Activated naive CD4-positive, alpha-beta T cell treated with anti-CD3 and anti-CD28 coated beads, Interleukin-2, amount 10 ng/mL, durations not matched to agents 7 days and 5 days (primary cell): ENCODE results near the gene NEK7.
"Not testable (repeated sequence)": the region's sequence is repeated elsewhere in the genome, so short reads cannot be mapped to it uniquely, and the experiment has no call there.

ENCODE experiments used
- CTCF ChIA-PET: fragments of 350-600 bp; sonication (Branson Sonifier 250); formaldehyde crosslinking; loops from one replicate; lab custom pipeline; 2021; ENCODE audit warnings: antibody characterized with exemption; lab: Charles Lee
- DNase-seq: peaks from one replicate; pipeline ENCODE4 v3.0.0-alpha.2; 2020
- H3K27ac Mint-ChIP-seq: one replicate; pipeline ENCODE4 v1.8.0; 2021; ENCODE audit warnings: mild to moderate bottlenecking, moderate library complexity, mixed read lengths
- H3K27me3 Mint-ChIP-seq: one replicate; pipeline ENCODE4 v1.8.0; 2021; ENCODE audit warnings: mild to moderate bottlenecking, mixed read lengths
- H3K36me3 Mint-ChIP-seq: one replicate; pipeline ENCODE4 v1.8.0; 2021; ENCODE audit warnings: mixed read lengths
- H3K4me1 Mint-ChIP-seq: one replicate; pipeline ENCODE4 v1.8.0; 2021; ENCODE audit warnings: mixed read lengths
- H3K4me3 Mint-ChIP-seq: one replicate; pipeline ENCODE4 v1.8.0; 2021; ENCODE audit warnings: mild to moderate bottlenecking, moderate library complexity, mixed read lengths
- H3K9me3 Mint-ChIP-seq: one replicate; pipeline ENCODE4 v1.8.0; 2021; ENCODE audit warnings: mixed read lengths

NEK7 gene

GRCh38 chr1:198187973-198188588 lies 31.3 kb downstream of the NEK7 start:
- no peaks in the 10 kb centered on the region for H3K27me3 Mint-ChIP-seq
- H3K4me1 Mint-ChIP-seq = peaks cover 52% of the 10 kb centered on the region
- peak overlapping the region; percentile 79 for H3K27ac Mint-ChIP-seq
- peak; percentile 24 for DNase-seq
- CTCF ChIA-PET = interaction anchor here (0.6 to 1.6 kb wide), 2 partner anchors 29 to 116 kb away, joined by 3 to 4 read pairs; no protein-coding TSS in a partner anchor
- H3K9me3 Mint-ChIP-seq = no peaks in the 10 kb centered on the region
- peaks cover 2% of the 10 kb centered on the region for H3K36me3 Mint-ChIP-seq
- peak overlapping the region; percentile 1 for H3K4me3 Mint-ChIP-seq

DNA sequence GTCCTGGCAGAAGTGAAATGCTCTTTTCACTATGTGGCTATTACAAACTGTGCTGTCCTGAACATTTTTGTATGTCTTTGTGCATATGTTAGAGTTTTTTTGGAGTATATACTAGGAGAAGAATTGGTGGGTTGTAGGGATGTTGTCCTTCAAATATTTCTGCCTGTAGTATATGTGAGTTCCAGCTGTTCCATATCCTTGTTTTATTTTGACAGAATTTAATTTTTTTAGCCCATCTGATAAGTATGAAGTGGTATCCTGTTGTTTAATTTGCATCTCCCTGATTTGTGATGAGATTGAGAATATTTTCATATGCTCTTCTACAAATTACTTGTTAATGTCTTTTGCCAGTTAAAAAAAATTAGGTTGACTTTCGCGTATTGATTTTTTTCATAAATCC lies 34.3 kb downstream of the NEK7 start:
- Mint-ChIP-seq H3K9me3 (no peaks in the 10 kb centered on the region), H3K36me3 (peaks cover 7% of the 10 kb centered on the region), H3K27me3 (no peaks in the 10 kb centered on the region), H3K4me3 (no peak overlapping the region), H3K27ac (no peak overlapping the region), H3K4me1 (peaks cover 46% of the 10 kb centered on the region)
- CTCF ChIA-PET = no interaction called here
- DNase-seq = no peak

DNA sequence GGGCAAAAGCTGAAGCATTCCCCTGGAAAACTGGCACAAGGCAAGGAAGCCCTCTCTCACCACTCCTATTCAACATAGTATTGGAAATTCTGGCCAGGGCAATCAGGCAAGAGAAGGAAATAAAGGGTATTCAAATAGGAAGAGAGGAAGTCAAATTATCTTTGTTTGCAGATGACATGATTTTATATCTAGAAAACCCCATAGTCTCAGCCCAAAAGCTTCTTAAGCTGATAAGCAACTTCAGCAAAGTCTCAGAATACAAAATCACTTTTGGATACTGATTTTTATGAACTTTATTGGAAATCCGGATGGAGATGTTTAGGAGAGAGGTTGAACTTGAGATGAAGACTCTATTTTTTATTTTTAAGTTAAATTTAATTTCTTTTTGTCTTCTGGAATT lies 37.1 kb downstream of the NEK7 start:
- CTCF ChIA-PET, H3K4me3 Mint-ChIP-seq, H3K27me3 Mint-ChIP-seq, DNase-seq, H3K9me3 Mint-ChIP-seq, H3K36me3 Mint-ChIP-seq, H3K27ac Mint-ChIP-seq: not testable (repeated sequence)
- H3K4me1 Mint-ChIP-seq = peaks cover 24% of the 10 kb centered on the region

DNA sequence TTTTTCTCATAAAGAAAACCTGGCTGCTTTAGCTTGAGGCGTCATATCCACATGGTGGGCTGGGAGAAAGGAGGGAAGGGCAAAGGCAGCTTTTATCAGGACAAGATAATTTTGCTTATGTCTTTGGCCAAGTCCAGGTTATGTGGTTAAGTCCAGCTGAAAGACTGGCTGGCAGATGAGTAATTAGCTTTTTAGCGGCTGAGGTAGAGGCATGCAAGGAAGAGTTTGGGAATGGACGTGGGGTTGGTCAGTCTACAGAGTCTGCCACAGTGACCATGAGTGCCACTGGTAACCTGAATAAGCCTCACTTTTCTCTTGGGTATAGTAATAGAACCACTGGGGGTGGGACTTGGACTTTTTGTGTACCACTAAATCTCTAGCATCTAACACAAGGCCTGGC lies 39.8 kb downstream of the NEK7 start:
- peaks cover 7% of the 10 kb centered on the region for H3K36me3 Mint-ChIP-seq
- no peaks in the 10 kb centered on the region for H3K27me3 Mint-ChIP-seq
- CTCF ChIA-PET = interaction anchor here (0.8 to 0.9 kb wide), 2 partner anchors 11 to 17 kb away, joined by 3 read pairs; no protein-coding TSS in a partner anchor
- H3K4me1 Mint-ChIP-seq = peaks cover 25% of the 10 kb centered on the region
- no peak overlapping the region for H3K4me3 Mint-ChIP-seq
- H3K27ac Mint-ChIP-seq = no peak overlapping the region
- DNase-seq = no peak
- H3K9me3 Mint-ChIP-seq = no peaks in the 10 kb centered on the region

- Mint-ChIP-seq H3K4me1 (peaks cover 29% of the 10 kb centered on the region), H3K9me3 (no peaks in the 10 kb centered on the region), H3K27ac (no peak overlapping the region), H3K4me3 (no peak overlapping the region), H3K27me3 (no peaks in the 10 kb centered on the region), H3K36me3 (peaks cover 8% of the 10 kb centered on the region)
- DNase-seq = no peak
- CTCF ChIA-PET = interaction anchor here (0.9 kb wide), 1 partner anchor 16 kb away, joined by 3 read pairs; no protein-coding TSS in a partner anchor
Observed at GRCh38 chr1:198197285-198197684, 40.5 kb downstream of the NEK7 start.

GRCh38 chr1:198199105-198199504 lies 42.3 kb downstream of the NEK7 start:
- no peak for DNase-seq

GRCh38 chr1:198201956-198202784 lies 45.4 kb downstream of the NEK7 start:
- no peak for DNase-seq
- H3K27me3 Mint-ChIP-seq = no peaks in the 10 kb centered on the region

More at GRCh38 chr1:198199105-198199504, 42.3 kb downstream of the NEK7 start:
- Mint-ChIP-seq H3K4me3 (no peak overlapping the region), H3K9me3 (no peaks in the 10 kb centered on the region), H3K36me3 (peaks cover 7% of the 10 kb centered on the region), H3K4me1 (peaks cover 23% of the 10 kb centered on the region), H3K27ac (no peak overlapping the region), H3K27me3 (no peaks in the 10 kb centered on the region)
- CTCF ChIA-PET = interaction anchor here (1.2 kb wide), 2 partner anchors 11 to 43 kb away, joined by 3 read pairs; no protein-coding TSS in a partner anchor

GRCh38 chr1:198203434-198203833 lies 46.6 kb downstream of the NEK7 start:
- Mint-ChIP-seq H3K27me3 (no peaks in the 10 kb centered on the region), H3K4me1 (peaks cover 23% of the 10 kb centered on the region), H3K27ac (no peak overlapping the region), H3K9me3 (no peaks in the 10 kb centered on the region), H3K36me3 (peaks cover 5% of the 10 kb centered on the region), H3K4me3 (no peak overlapping the region)
- DNase-seq = no peak
- CTCF ChIA-PET = no interaction called here

More at GRCh38 chr1:198201956-198202784, 45.4 kb downstream of the NEK7 start:
- no peak overlapping the region for H3K27ac Mint-ChIP-seq
- peaks cover 5% of the 10 kb centered on the region for H3K36me3 Mint-ChIP-seq
- H3K9me3 Mint-ChIP-seq = no peaks in the 10 kb centered on the region
- CTCF ChIA-PET = interaction anchor here (0.7 kb wide), 1 partner anchor 53 kb away, joined by 3 read pairs; no protein-coding TSS in a partner anchor
- H3K4me1 Mint-ChIP-seq = peaks cover 23% of the 10 kb centered on the region
- H3K4me3 Mint-ChIP-seq = no peak overlapping the region

- H3K4me1 Mint-ChIP-seq = peaks cover 16% of the 10 kb centered on the region
- H3K27me3 Mint-ChIP-seq = no peaks in the 10 kb centered on the region
- CTCF ChIA-PET = interaction anchor here (0.6 kb wide), 1 partner anchor 57 kb away, joined by 4 read pairs; no protein-coding TSS in a partner anchor
- H3K27ac Mint-ChIP-seq = no peak overlapping the region
- no peak for DNase-seq
- no peak overlapping the region for H3K4me3 Mint-ChIP-seq
- H3K9me3 Mint-ChIP-seq = no peaks in the 10 kb centered on the region
- peaks cover 5% of the 10 kb centered on the region for H3K36me3 Mint-ChIP-seq
Observed at GRCh38 chr1:198205016-198205684, 48.4 kb downstream of the NEK7 start.

GRCh38 chr1:198206292-198206691 lies 49.5 kb downstream of the NEK7 start:
- H3K36me3 Mint-ChIP-seq = peaks cover 6% of the 10 kb centered on the region
- H3K27ac Mint-ChIP-seq = no peak overlapping the region
- DNase-seq = no peak
- H3K4me3 Mint-ChIP-seq = no peak overlapping the region
- CTCF ChIA-PET = interaction anchor here (0.6 kb wide), 1 partner anchor 26 kb away, joined by 3 read pairs; no protein-coding TSS in a partner anchor
- H3K4me1 Mint-ChIP-seq = peaks cover 13% of the 10 kb centered on the region
- no peaks in the 10 kb centered on the region for H3K9me3 Mint-ChIP-seq
- H3K27me3 Mint-ChIP-seq = no peaks in the 10 kb centered on the region

- no peaks in the 10 kb centered on the region for H3K4me1 Mint-ChIP-seq
- peaks cover 30% of the 10 kb centered on the region for H3K9me3 Mint-ChIP-seq
- H3K4me3 Mint-ChIP-seq = no peak overlapping the region
- H3K36me3 Mint-ChIP-seq = peaks cover 27% of the 10 kb centered on the region
- no peak for DNase-seq
- no peak overlapping the region for H3K27ac Mint-ChIP-seq
- no peaks in the 10 kb centered on the region for H3K27me3 Mint-ChIP-seq
- CTCF ChIA-PET = no interaction called here
Observed at GRCh38 chr1:198211696-198212095, 54.9 kb downstream of the NEK7 start.

DNA sequence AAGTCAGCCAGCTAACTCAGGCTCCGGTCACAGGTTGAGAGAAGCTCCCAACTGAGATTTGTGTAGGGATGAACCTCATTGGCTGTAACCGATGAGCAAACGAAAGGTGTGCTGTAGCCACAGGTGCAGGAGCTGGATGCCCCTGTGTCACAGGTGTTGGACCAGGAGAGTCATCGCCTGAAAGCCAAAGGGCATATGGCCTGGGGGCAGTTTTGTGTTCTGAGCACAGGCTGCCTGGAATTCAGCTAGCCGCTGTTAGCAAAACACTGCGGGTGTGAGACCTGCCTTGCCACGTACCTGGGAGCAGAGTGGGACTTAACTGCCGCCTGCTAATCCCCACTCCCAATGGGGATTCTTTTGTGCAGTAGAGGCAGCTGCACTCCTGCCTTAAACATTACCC lies 55.3 kb downstream of the NEK7 start:
- CTCF ChIA-PET = no interaction called here
- no peak for DNase-seq
- H3K27me3 Mint-ChIP-seq = no peaks in the 10 kb centered on the region
- peaks cover 31% of the 10 kb centered on the region for H3K9me3 Mint-ChIP-seq
- no peak overlapping the region for H3K4me3 Mint-ChIP-seq
- H3K4me1 Mint-ChIP-seq = no peaks in the 10 kb centered on the region
- no peak overlapping the region for H3K27ac Mint-ChIP-seq
- H3K36me3 Mint-ChIP-seq = peaks cover 28% of the 10 kb centered on the region

DNA sequence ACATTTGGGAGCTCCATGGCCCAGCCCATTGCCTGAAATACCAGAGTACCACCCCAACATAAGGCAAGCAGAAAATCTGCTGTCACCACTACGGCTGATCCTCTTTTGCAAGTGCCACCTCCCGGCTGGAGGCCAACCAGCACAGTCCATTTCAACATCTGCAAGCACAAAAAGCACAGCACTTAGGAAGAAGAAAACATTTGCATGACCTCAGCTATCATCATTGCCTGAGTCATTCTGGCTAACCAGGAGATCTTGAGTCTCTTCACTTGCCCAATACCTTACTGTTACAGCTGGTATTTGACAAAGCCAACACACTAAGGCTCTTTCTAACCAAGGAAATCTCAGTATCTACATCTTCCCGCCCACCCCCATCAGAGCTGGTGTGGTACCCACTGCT lies 55.9 kb downstream of the NEK7 start:
- peaks cover 31% of the 10 kb centered on the region for H3K9me3 Mint-ChIP-seq
- H3K27me3 Mint-ChIP-seq = no peaks in the 10 kb centered on the region
- CTCF ChIA-PET = no interaction called here
- peaks cover 28% of the 10 kb centered on the region for H3K36me3 Mint-ChIP-seq
- no peak for DNase-seq
- no peak overlapping the region for H3K4me3 Mint-ChIP-seq
- H3K4me1 Mint-ChIP-seq = no peaks in the 10 kb centered on the region
- H3K27ac Mint-ChIP-seq = no peak overlapping the region

DNA sequence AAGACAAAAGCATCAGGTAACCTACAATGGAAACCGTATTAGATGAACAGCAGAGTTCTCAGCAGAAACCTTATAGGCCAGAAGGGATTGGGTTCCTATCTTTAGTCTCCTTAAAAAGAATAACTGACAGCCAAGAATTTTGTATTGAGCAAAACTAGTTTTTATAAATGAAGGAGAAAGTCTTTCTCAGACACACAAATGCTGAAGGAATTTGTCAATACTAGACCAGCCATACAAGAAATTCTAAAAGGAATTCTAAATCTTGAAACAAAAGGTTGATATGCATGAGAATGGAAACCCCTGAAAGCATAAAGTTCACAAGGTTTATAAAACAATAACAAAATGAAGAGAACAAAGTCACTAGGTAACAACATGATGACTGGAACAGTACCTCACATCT lies 58.1 kb downstream of the NEK7 start:
- Mint-ChIP-seq H3K27me3 (no peaks in the 10 kb centered on the region), H3K9me3 (peaks cover 31% of the 10 kb centered on the region), H3K27ac (no peak overlapping the region), H3K4me1 (no peaks in the 10 kb centered on the region), H3K36me3 (peaks cover 28% of the 10 kb centered on the region), H3K4me3 (no peak overlapping the region)
- CTCF ChIA-PET = no interaction called here
- no peak for DNase-seq
